CD14-positive monocyte (primary cell): Measurements from ENCODE around the gene RPL19. TPM values are rescaled to one million over a fixed set of nuclear protein-coding genes. Genes with fewer than 3 reads are reported as not detected.

Experiments used
- DNase-seq, 3 donors: peaks; one replicate each; pipeline ENCODE4 v3.0.0-alpha.2; 2011 to 2022
- H2AFZ ChIP-seq: 2 replicates; pipeline ENCODE4 v1.6.0; 2012; ENCODE audit warnings: mild to moderate bottlenecking, low read depth, low read length, inconsistent platforms; ENCODE audit not compliant: insufficient read depth, poor library complexity, severe bottlenecking
- H3K27ac ChIP-seq, 2 donors: 1 replicate in 1 of 2; 2 replicates in 1 of 2; pipeline ENCODE4 v1.5.1; 2012 to 2013; ENCODE audit warnings: low read length in 2 of 2, control low read depth in 1 of 2, inconsistent platforms in 1 of 2, low read depth in 1 of 2, mild to moderate bottlenecking in 1 of 2
- H3K27me3 ChIP-seq, 2 donors: one replicate each; pipeline versions ENCODE4 v1.6.0 to v1.6.1; 2011 to 2013; ENCODE audit warnings: low read length in 2 of 2; ENCODE audit not compliant: control insufficient read depth in 2 of 2, insufficient read depth in 2 of 2
- H3K36me3 ChIP-seq, 2 donors: replicated peaks in 1 of 2; 1 replicate in 1 of 2; 2 replicates in 1 of 2; pipeline versions ENCODE4 v1.5.1 to v1.6.1; 2012 to 2013; ENCODE audit warnings: low read length in 2 of 2, control low read depth in 1 of 2, inconsistent platforms in 1 of 2, mild to moderate bottlenecking in 1 of 2; ENCODE audit not compliant: insufficient read depth in 2 of 2, control insufficient read depth in 1 of 2
- H3K4me1 ChIP-seq, 2 donors: 1 replicate in 1 of 2; 2 replicates in 1 of 2; pipeline versions ENCODE4 v1.5.1 to v1.6.1; 2012 to 2013; ENCODE audit warnings: low read length in 2 of 2, control low read depth in 1 of 2, inconsistent platforms in 1 of 2, mild to moderate bottlenecking in 1 of 2, moderate library complexity in 1 of 2; ENCODE audit not compliant: insufficient read depth in 2 of 2, control insufficient read depth in 1 of 2
- H3K4me2 ChIP-seq: replicated peaks from 2 replicates; pipeline ENCODE3; 2012; ENCODE audit warnings: low read length, moderate library complexity, mild to moderate bottlenecking; ENCODE audit not compliant: poor library complexity, severe bottlenecking; ENCODE audit errors: extremely low read depth
- H3K4me3 ChIP-seq, 3 experiments: fragments of 200-600 bp in 1 of 3; sonication (generic) in 1 of 3; replicated peaks in 1 of 3; 1 replicate in 2 of 3; 2 replicates in 1 of 3; pipeline ENCODE4 v1.5.1; 2011 to 2013; ENCODE audit warnings: low read length in 3 of 3, mild to moderate bottlenecking in 3 of 3, control low read depth in 2 of 3, low read depth in 2 of 3, inconsistent platforms in 1 of 3, moderate library complexity in 1 of 3
- H3K79me2 ChIP-seq: 2 replicates; pipeline ENCODE4 v1.6.0; 2012; ENCODE audit warnings: mild to moderate bottlenecking, control low read depth, inconsistent platforms, low read length, moderate library complexity; ENCODE audit not compliant: insufficient read depth
- H3K9ac ChIP-seq: 2 replicates; pipeline ENCODE4 v1.6.0; 2017; ENCODE audit warnings: low read length, mild to moderate bottlenecking; ENCODE audit not compliant: insufficient read depth, poor library complexity, severe bottlenecking
- H3K9me3 ChIP-seq, 2 donors: replicated peaks in 1 of 2; 1 replicate in 1 of 2; 2 replicates in 1 of 2; pipeline versions ENCODE4 v1.5.1 to v1.6.1; 2012 to 2013; ENCODE audit warnings: low read length in 2 of 2, control low read depth in 1 of 2; ENCODE audit not compliant: control insufficient read depth in 1 of 2, insufficient read depth in 1 of 2
- H4K20me1 ChIP-seq: 2 replicates; pipeline ENCODE4 v1.6.0; 2012; ENCODE audit warnings: mild to moderate bottlenecking, low read length, control low read depth, moderate library complexity; ENCODE audit not compliant: insufficient read depth
- H3K27ac Mint-ChIP-seq, 7 donors: one replicate each; pipeline ENCODE4 v1.8.0; 2020; ENCODE audit warnings: mild to moderate bottlenecking in 7 of 7, mixed read lengths in 7 of 7, moderate library complexity in 6 of 7, inconsistent platforms in 2 of 7
- H3K27me3 Mint-ChIP-seq, 3 donors: one replicate each; pipeline ENCODE4 v1.8.0; 2021 to 2022; ENCODE audit warnings: low read depth in 3 of 3, mild to moderate bottlenecking in 3 of 3, mixed read lengths in 3 of 3, moderate library complexity in 3 of 3, inconsistent platforms in 1 of 3
- H3K36me3 Mint-ChIP-seq, 2 donors: one replicate each; pipeline ENCODE4 v1.8.0; 2020; ENCODE audit warnings: mixed read lengths in 2 of 2, inconsistent platforms in 1 of 2, mild to moderate bottlenecking in 1 of 2
- H3K4me1 Mint-ChIP-seq: one replicate; pipeline ENCODE4 v1.8.0; 2020; ENCODE audit warnings: mild to moderate bottlenecking, mixed read lengths
- H3K4me3 Mint-ChIP-seq, 2 donors: one replicate each; pipeline ENCODE4 v1.8.0; 2020; ENCODE audit warnings: mild to moderate bottlenecking in 2 of 2, mixed read lengths in 2 of 2, moderate library complexity in 1 of 2
- H3K9me3 Mint-ChIP-seq, 7 donors: one replicate each; pipeline ENCODE4 v1.8.0; 2020 to 2022; ENCODE audit warnings: mixed read lengths in 7 of 7, mild to moderate bottlenecking in 6 of 7, moderate library complexity in 6 of 7, inconsistent platforms in 2 of 7
- CTCF ChIP-seq: fragments of 200-600 bp; IDR thresholded peaks from one replicate; pipeline ENCODE4 v1.8.0; 2022; ENCODE audit warnings: antibody characterized with exemption, mild to moderate bottlenecking
- WGBS: methylation state at CpG from one replicate; pipeline ENCODE4 v1.1.5; 2013; ENCODE audit warnings: missing lambda C conversion rate; ENCODE audit not compliant: insufficient coverage; 5-methylcytosine and 5-hydroxymethylcytosine counted together
- intact Hi-C, 2 donors: fragments of 100-400 bp; cut with micrococcal nuclease; formaldehyde crosslinking; loops; one replicate each; pipeline versions ENCODE4 v1.15.0 to v1.15.1; 2023
- polyA plus RNA-seq, 3 donors: library from polyadenylated mRNA; depleted of rRNA in 1 of 3; unstranded in 2 of 3; stranded (reverse) in 1 of 3; fragments of 300-500 nt in 2 of 3; fragments of >200 nt in 1 of 3; fragmentation: Illumina TruSeq in 2 of 3; gene quantifications; 1 replicate in 2 of 3; 2 replicates in 1 of 3; pipeline ENCODE4 v1.2.3, GENCODE V29; 2012 to 2021

RPL19 gene
- polyA plus RNA-seq, 3 donors, result 1,069 to 1,809 (median 1,232) TPM

GRCh38 chr17:39224778-39225307 is 24.8 kb downstream of the RPL19 start:
- Mint-ChIP-seq H3K36me3 (peaks cover 3% of the 10 kb centered on the region in 2 donors), H3K4me1 (peaks cover 10% of the 10 kb centered on the region), H3K27ac (no peak overlapping the region), H3K27me3 (peaks cover 57 to 77% (median 60%) of the 10 kb centered on the region in 3 donors), H3K4me3 (peak overlapping the region; percentile 45 to 91), H3K9me3 (peaks cover 0 to 23% (median 7%) of the 10 kb centered on the region in 7 donors)
- intact Hi-C loops, result no loop called here
- H3K9ac ChIP-seq, result no peak overlapping the region
- TF ChIP-seq CTCF, result no peak
- H4K20me1 ChIP-seq, result no peaks in the 10 kb centered on the region
- no peak overlapping the region for H3K27ac ChIP-seq
- no peak for DNase-seq
- 2% methylated on average over 66 of the region's 68 CpGs for WGBS
- no peaks in the 10 kb centered on the region for H3K79me2 ChIP-seq
- peak overlapping the region; percentile 61 for H3K4me2 ChIP-seq
- peaks cover 10 to 16% of the 10 kb centered on the region in 2 donors for H3K4me1 ChIP-seq
- peaks cover 21 to 59% of the 10 kb centered on the region in 2 donors for H3K27me3 ChIP-seq
- no peaks in the 10 kb centered on the region for H3K36me3 ChIP-seq
- H2AFZ ChIP-seq, result peak overlapping the region; percentile 41
- peak overlapping the region in 1 of 3 experiments; percentile 57 for H3K4me3 ChIP-seq
- H3K9me3 ChIP-seq, result peaks cover 0 to 6% of the 10 kb centered on the region in 2 donors

- Histone ChIP-seq H3K36me3 (no peaks in the 10 kb centered on the region), H4K20me1 (no peaks in the 10 kb centered on the region), H3K79me2 (no peaks in the 10 kb centered on the region), H3K9me3 (peaks cover 0 to 6% of the 10 kb centered on the region in 2 donors), H3K4me3 (peak within 1 kb of the TSS in 1 of 3 experiments; percentile 57), H3K4me2 (peak within 1 kb of the TSS; percentile 61), H2AFZ (peak within 1 kb of the TSS; percentile 41), H3K9ac (no peak within 1 kb of the TSS), H3K27me3 (peaks cover 21 to 59% of the 10 kb centered on the region in 2 donors), H3K4me1 (peaks cover 10 to 16% of the 10 kb centered on the region in 2 donors), H3K27ac (no peak within 1 kb of the TSS)
- no peak for DNase-seq
- Mint-ChIP-seq H3K9me3 (peaks cover 0 to 23% (median 7%) of the 10 kb centered on the region in 7 donors), H3K27me3 (peaks cover 57 to 72% (median 60%) of the 10 kb centered on the region in 3 donors), H3K27ac (no peak within 1 kb of the TSS), H3K36me3 (peaks cover 3% of the 10 kb centered on the region in 2 donors), H3K4me3 (peak within 1 kb of the TSS; percentile 64 to 91), H3K4me1 (peaks cover 10% of the 10 kb centered on the region)
- no peak for TF ChIP-seq CTCF
- intact Hi-C loops, result no loop called here
- 1% methylated on average over 31 of the region's 71 CpGs for WGBS
Measured at GRCh38 chr17:39225308-39225958, 25.4 kb downstream of the RPL19 start, which contains the start of gene STAC2. TSS of gene STAC2 (minus strand) at chr17:39225945. CDS start at chr17:39225502, 443 bp downstream.
